GM21717 (cell line): ENCODE results near the gene NSUN4.
"Not testable (repeated sequence)": the region's sequence is repeated elsewhere in the genome, so short reads cannot be mapped to it uniquely, and the experiment has no call there.

Experiments
- ATAC-seq: cut with Tn5 transposase; IDR thresholded peaks from one replicate; pipeline ENCODE4 v1.9.1; 2021; ENCODE audit warnings: mild to moderate bottlenecking, moderate library complexity; ENCODE audit not compliant: unreplicated experiment

The NSUN4 gene

GRCh38 chr1:46364612-46365011 is 24.0 kb downstream of the NSUN4 start:
- no peak for ATAC-seq

- not testable (repeated sequence) for ATAC-seq
Observed at GRCh38 chr1:46365796-46366195, 25.2 kb downstream of the NSUN4 start.

- no peak for ATAC-seq
Observed at GRCh38 chr1:46367072-46367471, 26.5 kb downstream of the NSUN4 start.

GRCh38 chr1:46367701-46368100 is 27.1 kb downstream of the NSUN4 start:
- not testable (repeated sequence) for ATAC-seq

- no peak for ATAC-seq
Observed at GRCh38 chr1:46368791-46369190, 28.2 kb downstream of the NSUN4 start.

GRCh38 chr1:46369542-46370213 is 29.1 kb downstream of the NSUN4 start:
- ATAC-seq: no peak

GRCh38 chr1:46370214-46370633 is 29.6 kb downstream of the NSUN4 start:
- no peak for ATAC-seq

GRCh38 chr1:46372431-46372830 is 31.8 kb downstream of the NSUN4 start:
- no peak for ATAC-seq

GRCh38 chr1:46379996-46380395 is 39.4 kb downstream of the NSUN4 start:
- no peak for ATAC-seq

- no peak for ATAC-seq
Observed at GRCh38 chr1:46380508-46380907, 39.9 kb downstream of the NSUN4 start.

- ATAC-seq: no peak
Observed at GRCh38 chr1:46393510-46393909, 52.9 kb downstream of the NSUN4 start.

GRCh38 chr1:46394108-46394871 is 53.7 kb downstream of the NSUN4 start, which contains the start of gene FAAH:
FAAH (plus strand) TSS chr1:46394317; CDS start chr1:46394349, 32 bp downstream.
- no peak for ATAC-seq

- no peak for ATAC-seq
Observed at GRCh38 chr1:46394872-46395465, 54.4 kb downstream of the NSUN4 start.

GRCh38 chr1:46396441-46397398 is 56.1 kb downstream of the NSUN4 start:
- ATAC-seq: no peak

GRCh38 chr1:46399307-46399706 is 58.7 kb downstream of the NSUN4 start:
- no peak for ATAC-seq

GRCh38 chr1:46400421-46400820 is 59.8 kb downstream of the NSUN4 start:
- ATAC-seq: no peak

- no peak for ATAC-seq
Observed at GRCh38 chr1:46401154-46401913, 60.7 kb downstream of the NSUN4 start.

- ATAC-seq: no peak
Observed at GRCh38 chr1:46401964-46402626, 61.5 kb downstream of the NSUN4 start.

- no peak for ATAC-seq
Observed at GRCh38 chr1:46403916-46404315, 63.3 kb downstream of the NSUN4 start.
